DOHH2 (cell line): ENCODE results near the gene ABTB2.

Experiments used
- H3F3A ChIP-seq: fragments of 200-600 bp; sonication (generic), shearing (Covaris generic); 2 replicates; pipeline ENCODE4 v1.6.0; 2016; ENCODE audit warnings: antibody characterized with exemption, mild to moderate bottlenecking; ENCODE audit not compliant: control insufficient read depth, insufficient read depth
- H3K27ac ChIP-seq: fragments of 200-600 bp; sonication (generic); 2 replicates; pipeline ENCODE4 v1.5.1; 2014; ENCODE audit warnings: low read depth, mild to moderate bottlenecking, low read length, moderate library complexity
- H3K27me3 ChIP-seq: fragments of 200-600 bp; sonication (generic); 2 replicates; pipeline ENCODE4 v1.6.1; 2014; ENCODE audit warnings: mild to moderate bottlenecking, low read length, mixed read lengths; ENCODE audit not compliant: control insufficient read depth
- H3K36me3 ChIP-seq: fragments of 200-600 bp; sonication (generic); 2 replicates; pipeline ENCODE4 v1.6.1; 2014; ENCODE audit warnings: mild to moderate bottlenecking, low read length, moderate library complexity, mixed read lengths; ENCODE audit not compliant: control insufficient read depth
- H3K4me1 ChIP-seq: fragments of 200-600 bp; sonication (generic); 2 replicates; pipeline ENCODE4 v1.6.1; 2014; ENCODE audit warnings: mild to moderate bottlenecking, low read length, mixed read lengths; ENCODE audit not compliant: control insufficient read depth
- H3K4me2 ChIP-seq: fragments of 200-600 bp; sonication (generic); 2 replicates; pipeline ENCODE4 v1.6.0; 2014; ENCODE audit warnings: mild to moderate bottlenecking, low read length, moderate library complexity
- H3K4me3 ChIP-seq: fragments of 200-600 bp; sonication (generic); 2 replicates; pipeline ENCODE4 v1.5.1; 2014; ENCODE audit warnings: mild to moderate bottlenecking, low read length, mixed read lengths
- H3K79me2 ChIP-seq: fragments of 200-600 bp; sonication (generic); 2 replicates; pipeline ENCODE4 v1.6.1; 2014; ENCODE audit warnings: mild to moderate bottlenecking, low read length, mixed read lengths; ENCODE audit not compliant: control insufficient read depth
- H3K9me2 ChIP-seq: fragments of 200-600 bp; sonication (generic); replicated peaks from 2 replicates; pipeline ENCODE4 v1.6.1; 2014; ENCODE audit warnings: mild to moderate bottlenecking, low read length, mixed read lengths; ENCODE audit not compliant: control insufficient read depth
- H3K9me3 ChIP-seq: fragments of 200-600 bp; sonication (generic); 2 replicates; pipeline ENCODE4 v1.6.1; 2014; ENCODE audit warnings: antibody characterized with exemption, low read length, mixed read lengths; ENCODE audit not compliant: control insufficient read depth, insufficient read depth
- H4K20me1 ChIP-seq: fragments of 200-600 bp; sonication (generic); 2 replicates; pipeline ENCODE4 v1.6.0; 2014; ENCODE audit warnings: low read depth, mild to moderate bottlenecking, antibody characterized with exemption, low read length, moderate library complexity; ENCODE audit not compliant: control insufficient read depth, insufficient read depth
- EZH2phosphoT487 ChIP-seq: fragments of 200-600 bp; sonication (generic); IDR thresholded peaks from 2 replicates; pipeline ENCODE4 v1.6.1; 2017; ENCODE audit warnings: borderline replicate concordance, mild to moderate bottlenecking, antibody characterized with exemption, low read length, moderate library complexity, mixed read lengths
- TF ChIP-seq, protein P1 (sequence below): fragments of 200-600 bp; sonication (generic); IDR thresholded peaks from one replicate; pipeline ENCODE4 v1.5.1; 2014; ENCODE audit warnings: antibody characterized with exemption, mild to moderate bottlenecking, low read depth, low read length; ENCODE audit not compliant: poor library complexity, severe bottlenecking

ABTB2 gene

DNA sequence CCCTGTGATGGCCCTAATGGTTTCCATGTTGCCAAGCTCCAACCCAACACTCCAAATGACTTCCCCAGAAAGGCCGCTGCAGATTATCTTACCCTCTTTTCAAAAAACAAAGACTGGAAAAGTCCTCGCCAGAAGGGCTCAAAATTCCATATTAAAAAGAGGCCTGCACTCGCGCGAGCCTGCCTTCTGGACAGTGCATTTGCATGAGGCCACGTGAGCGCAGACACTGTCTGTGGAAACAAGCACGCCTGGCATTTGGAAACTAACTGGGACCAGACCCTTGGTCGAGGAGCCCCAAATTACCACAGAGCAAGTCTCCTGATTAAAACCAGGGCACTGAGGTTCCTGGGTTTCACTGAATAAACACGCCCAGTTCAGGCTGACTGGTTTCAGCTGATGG is 42.9 kb downstream of the ABTB2 start:
- Histone ChIP-seq H3F3A (no peaks in the 10 kb centered on the region), H3K9me2 (no peaks in the 10 kb centered on the region), H3K4me1 (no peaks in the 10 kb centered on the region), H3K36me3 (no peaks in the 10 kb centered on the region), H3K4me3 (no peak overlapping the region), H3K4me2 (no peak overlapping the region), H3K27ac (no peak overlapping the region), H3K27me3 (peaks cover 12% of the 10 kb centered on the region; the same call in 1 of the 2 replicates), H3K9me3 (no peaks in the 10 kb centered on the region), H4K20me1 (no peaks in the 10 kb centered on the region), H3K79me2 (no peaks in the 10 kb centered on the region)
- no peak for TF ChIP-seq EZH2phosphoT487
- TF ChIP-seq, protein P1, sequence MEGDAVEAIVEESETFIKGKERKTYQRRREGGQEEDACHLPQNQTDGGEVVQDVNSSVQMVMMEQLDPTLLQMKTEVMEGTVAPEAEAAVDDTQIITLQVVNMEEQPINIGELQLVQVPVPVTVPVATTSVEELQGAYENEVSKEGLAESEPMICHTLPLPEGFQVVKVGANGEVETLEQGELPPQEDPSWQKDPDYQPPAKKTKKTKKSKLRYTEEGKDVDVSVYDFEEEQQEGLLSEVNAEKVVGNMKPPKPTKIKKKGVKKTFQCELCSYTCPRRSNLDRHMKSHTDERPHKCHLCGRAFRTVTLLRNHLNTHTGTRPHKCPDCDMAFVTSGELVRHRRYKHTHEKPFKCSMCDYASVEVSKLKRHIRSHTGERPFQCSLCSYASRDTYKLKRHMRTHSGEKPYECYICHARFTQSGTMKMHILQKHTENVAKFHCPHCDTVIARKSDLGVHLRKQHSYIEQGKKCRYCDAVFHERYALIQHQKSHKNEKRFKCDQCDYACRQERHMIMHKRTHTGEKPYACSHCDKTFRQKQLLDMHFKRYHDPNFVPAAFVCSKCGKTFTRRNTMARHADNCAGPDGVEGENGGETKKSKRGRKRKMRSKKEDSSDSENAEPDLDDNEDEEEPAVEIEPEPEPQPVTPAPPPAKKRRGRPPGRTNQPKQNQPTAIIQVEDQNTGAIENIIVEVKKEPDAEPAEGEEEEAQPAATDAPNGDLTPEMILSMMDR = no peak

- H3K4me3 ChIP-seq = no peak overlapping the region
- TF ChIP-seq EZH2phosphoT487 = no peak
- TF ChIP-seq, protein P1 = no peak
- H3K4me1 ChIP-seq = no peaks in the 10 kb centered on the region
- H3K36me3 ChIP-seq = no peaks in the 10 kb centered on the region
- no peak overlapping the region for H3K27ac ChIP-seq
- H3F3A ChIP-seq = no peaks in the 10 kb centered on the region
- no peak overlapping the region for H3K4me2 ChIP-seq
- no peaks in the 10 kb centered on the region for H3K9me3 ChIP-seq
- H3K27me3 ChIP-seq = peaks cover 12% of the 10 kb centered on the region; the same call in 1 of the 2 replicates
- no peaks in the 10 kb centered on the region for H3K79me2 ChIP-seq
- no peaks in the 10 kb centered on the region for H4K20me1 ChIP-seq
- H3K9me2 ChIP-seq = no peaks in the 10 kb centered on the region
Observed at GRCh38 chr11:34314176-34314575, 43.6 kb downstream of the ABTB2 start.

DNA sequence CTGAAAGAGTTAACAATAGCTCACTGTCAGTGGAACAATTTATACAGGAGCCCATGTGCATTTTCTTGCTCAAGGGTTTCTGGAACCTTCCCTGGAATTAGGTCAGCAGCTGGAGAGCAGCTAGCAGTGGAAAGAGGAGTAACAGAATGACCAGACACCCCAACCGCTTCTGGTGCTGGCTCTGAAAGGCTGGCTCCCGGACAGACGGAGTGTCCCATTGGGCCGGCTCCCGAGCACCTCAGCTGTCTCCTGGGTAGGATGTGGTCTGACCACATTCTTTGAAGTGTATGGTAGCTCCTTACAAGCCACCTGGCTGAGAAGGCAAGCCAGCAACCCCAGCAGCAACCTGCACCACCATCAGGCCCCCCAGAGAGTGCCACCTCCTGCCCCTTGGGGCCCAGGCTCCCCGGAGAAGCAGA is 44.7 kb downstream of the ABTB2 start:
- no peaks in the 10 kb centered on the region for H3K9me2 ChIP-seq
- H3K4me2 ChIP-seq = no peak overlapping the region

More for the DNA sequence above, 44.7 kb downstream of the ABTB2 start:
- H3K27me3 ChIP-seq = 0 out of 2 replicates have a peak, but pooled peaks cover 9% of the 10 kb centered on the region
- no peaks in the 10 kb centered on the region for H3K4me1 ChIP-seq
- TF ChIP-seq, protein P1 = no peak
- no peak for TF ChIP-seq EZH2phosphoT487
- no peak overlapping the region for H3K27ac ChIP-seq
- no peaks in the 10 kb centered on the region for H3K36me3 ChIP-seq
- no peaks in the 10 kb centered on the region for H3F3A ChIP-seq
- H4K20me1 ChIP-seq = no peaks in the 10 kb centered on the region
- H3K9me3 ChIP-seq = no peaks in the 10 kb centered on the region
- H3K4me3 ChIP-seq = no peak overlapping the region
- no peaks in the 10 kb centered on the region for H3K79me2 ChIP-seq
